HepG2 (cell line): ENCODE measurements around the gene TMEM38A.

Experiments
- SIX1 ChIP-seq: sonication (generic); formaldehyde crosslinking; IDR thresholded peaks from 2 replicates; pipeline ENCODE4 v1.4.0; 2020; ENCODE audit warnings: missing genetic modification reagents, borderline replicate concordance
- ZC3H4 ChIP-seq: sonication (generic); formaldehyde crosslinking; IDR thresholded peaks from 2 replicates; pipeline ENCODE4 v1.4.0; 2020; ENCODE audit warnings: missing genetic modification reagents, borderline replicate concordance
- TF ChIP-seq, protein P1 (sequence below): sonication (generic); formaldehyde crosslinking; IDR thresholded peaks from 2 replicates; pipeline ENCODE4 v1.5.0; 2020; ENCODE audit warnings: mild to moderate bottlenecking, missing genetic modification reagents, moderate library complexity

DNA sequence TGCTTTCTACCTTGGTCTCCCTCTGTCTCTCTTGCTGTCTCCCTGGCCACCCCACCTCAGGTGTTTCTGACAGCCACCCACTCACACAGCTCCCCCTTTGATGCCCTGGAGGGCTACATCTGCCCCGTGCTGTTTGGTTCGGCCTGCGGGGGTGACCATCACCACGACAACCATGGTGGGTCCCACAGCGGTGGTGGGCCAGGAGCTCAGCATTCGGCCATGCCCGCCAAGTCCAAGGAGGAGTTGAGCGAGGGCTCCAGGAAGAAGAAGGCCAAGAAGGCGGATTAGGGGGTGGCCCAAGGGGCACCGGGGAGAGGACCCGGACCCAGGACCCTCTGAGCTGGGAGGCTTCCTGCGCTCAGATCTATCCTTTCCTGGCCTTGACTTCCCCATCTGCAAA, 27.1 kb downstream of the TMEM38A start:
- TF ChIP-seq, protein P1, sequence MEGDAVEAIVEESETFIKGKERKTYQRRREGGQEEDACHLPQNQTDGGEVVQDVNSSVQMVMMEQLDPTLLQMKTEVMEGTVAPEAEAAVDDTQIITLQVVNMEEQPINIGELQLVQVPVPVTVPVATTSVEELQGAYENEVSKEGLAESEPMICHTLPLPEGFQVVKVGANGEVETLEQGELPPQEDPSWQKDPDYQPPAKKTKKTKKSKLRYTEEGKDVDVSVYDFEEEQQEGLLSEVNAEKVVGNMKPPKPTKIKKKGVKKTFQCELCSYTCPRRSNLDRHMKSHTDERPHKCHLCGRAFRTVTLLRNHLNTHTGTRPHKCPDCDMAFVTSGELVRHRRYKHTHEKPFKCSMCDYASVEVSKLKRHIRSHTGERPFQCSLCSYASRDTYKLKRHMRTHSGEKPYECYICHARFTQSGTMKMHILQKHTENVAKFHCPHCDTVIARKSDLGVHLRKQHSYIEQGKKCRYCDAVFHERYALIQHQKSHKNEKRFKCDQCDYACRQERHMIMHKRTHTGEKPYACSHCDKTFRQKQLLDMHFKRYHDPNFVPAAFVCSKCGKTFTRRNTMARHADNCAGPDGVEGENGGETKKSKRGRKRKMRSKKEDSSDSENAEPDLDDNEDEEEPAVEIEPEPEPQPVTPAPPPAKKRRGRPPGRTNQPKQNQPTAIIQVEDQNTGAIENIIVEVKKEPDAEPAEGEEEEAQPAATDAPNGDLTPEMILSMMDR (CRISPR knock-in tag): no peak
- no peak for TF ChIP-seq ZC3H4 (CRISPR knock-in tag)
- TF ChIP-seq SIX1 (CRISPR knock-in tag): no peak
